CD4-positive, alpha-beta T cell (primary cell): ENCODE results near the gene ADRB2. TPM values are rescaled to one million over a fixed set of nuclear protein-coding genes. Genes with fewer than 3 reads are reported as not detected.

Experiments
- ATAC-seq: fragments of 200-7000 bp; cut with Tn5 transposase; one replicate; pipeline ENCODE4 v1.10.0; 2022; ENCODE audit warnings: mild to moderate bottlenecking; ENCODE audit not compliant: poor library complexity
- CTCF ChIA-PET: fragments of 350-600 bp; sonication (Branson Sonifier 250); formaldehyde crosslinking; loops from one replicate; lab custom pipeline; 2021; ENCODE audit warnings: antibody characterized with exemption, inconsistent platforms; lab: Charles Lee
- POLR2A ChIA-PET: fragments of 350-600 bp; sonication (Branson Sonifier 250); formaldehyde crosslinking; loops from one replicate; lab custom pipeline; 2021; ENCODE audit warnings: antibody characterized with exemption, inconsistent platforms; lab: Charles Lee
- DNase-seq, 14 experiments: peaks; one replicate each; pipeline ENCODE4 v3.0.0-alpha.2; 2013 to 2020; ENCODE audit warnings: mixed read lengths in 2 of 14
- H3K27ac ChIP-seq, 2 donors: one replicate each; pipeline versions ENCODE4 v1.5.1 to v1.7.0; 2013; ENCODE audit warnings: low read length in 2 of 2, low read depth in 1 of 2, mild to moderate bottlenecking in 1 of 2
- H3K27me3 ChIP-seq, 2 experiments: 1 replicate in 1 of 2; 2 replicates in 1 of 2; pipeline versions ENCODE4 v1.6.1 to v1.7.0; 2013; ENCODE audit warnings: low read length in 2 of 2, control low read depth in 1 of 2, mild to moderate bottlenecking in 1 of 2, moderate library complexity in 1 of 2; ENCODE audit not compliant: insufficient read depth in 2 of 2, control insufficient read depth in 1 of 2
- H3K36me3 ChIP-seq: one replicate; pipeline ENCODE4 v1.6.1; 2013; ENCODE audit warnings: low read length, control low read depth; ENCODE audit not compliant: insufficient read depth
- H3K4me1 ChIP-seq: one replicate; pipeline ENCODE4 v1.6.1; 2013; ENCODE audit warnings: low read length, control low read depth; ENCODE audit not compliant: insufficient read depth
- H3K4me3 ChIP-seq: one replicate; pipeline ENCODE4 v1.5.1; 2013; ENCODE audit warnings: mild to moderate bottlenecking, low read length, moderate library complexity
- H3K9me3 ChIP-seq, 2 experiments: 1 replicate in 1 of 2; 2 replicates in 1 of 2; pipeline versions ENCODE4 v1.6.1 to v1.7.0; 2013; ENCODE audit warnings: low read length in 2 of 2, mild to moderate bottlenecking in 2 of 2, control low read depth in 1 of 2, moderate library complexity in 1 of 2; ENCODE audit not compliant: control insufficient read depth in 1 of 2, insufficient read depth in 1 of 2
- H3K27ac Mint-ChIP-seq: one replicate; pipeline ENCODE4 v1.8.0; 2020; ENCODE audit warnings: mixed read lengths
- H3K27me3 Mint-ChIP-seq: one replicate; pipeline ENCODE4 v1.8.0; 2021; ENCODE audit warnings: mixed read lengths
- H3K36me3 Mint-ChIP-seq: one replicate; pipeline ENCODE4 v1.8.0; 2021; ENCODE audit warnings: low read depth, mixed read lengths
- H3K4me1 Mint-ChIP-seq: one replicate; pipeline ENCODE4 v1.8.0; 2021; ENCODE audit warnings: low read depth, mixed read lengths
- H3K4me3 Mint-ChIP-seq: one replicate; pipeline ENCODE4 v1.8.0; 2020; ENCODE audit warnings: mild to moderate bottlenecking, mixed read lengths
- H3K9me3 Mint-ChIP-seq: one replicate; pipeline ENCODE4 v1.8.0; 2020; ENCODE audit warnings: mixed read lengths
- CTCF ChIP-seq: fragments of 200-600 bp; IDR thresholded peaks from one replicate; pipeline ENCODE4 v1.8.0; 2022; ENCODE audit warnings: antibody characterized with exemption, mild to moderate bottlenecking
- intact Hi-C, 2 experiments: fragments of 100-400 bp; cut with DNase I in 1 of 2; cut with micrococcal nuclease in 1 of 2; formaldehyde crosslinking; loops; one replicate each; pipeline versions ENCODE4 v1.15.1 to v1.9.0; 2023 to 2025; cut with DNase I, micrococcal nuclease
- total RNA-seq, 174 experiments: library from RNA in 2 of 174; stranded (reverse) in 2 of 174; gene quantifications; one replicate each; pipeline ENCODE4 v1.2.3 and lab custom pipeline; 2021 to 2026

Gene ADRB2
- total RNA-seq, 2 experiments from 2014 or later = 1.2 to 1.6 TPM

- no peak for TF ChIP-seq CTCF
- Histone ChIP-seq H3K27ac (no peak overlapping the region), H3K9me3 (no peaks in the 10 kb centered on the region), H3K27me3 (no peaks in the 10 kb centered on the region), H3K36me3 (no peaks in the 10 kb centered on the region), H3K4me1 (peaks cover 29% of the 10 kb centered on the region), H3K4me3 (peak overlapping the region; percentile 88)
- ATAC-seq (no peak), DNase-seq (no peak)
- ChIA-PET POLR2A (no interaction called here), CTCF (interaction anchor here (1.2 kb wide), 1 partner anchor 18 kb away, joined by 3 read pairs; no protein-coding TSS in a partner anchor)
- no peaks in the 10 kb centered on the region for H3K9me3 Mint-ChIP-seq
- no peak overlapping the region for H3K27ac Mint-ChIP-seq
- peaks cover 13% of the 10 kb centered on the region for H3K27me3 Mint-ChIP-seq
- no peaks in the 10 kb centered on the region for H3K36me3 Mint-ChIP-seq
- H3K4me3 Mint-ChIP-seq = peak overlapping the region; percentile 62
- H3K4me1 Mint-ChIP-seq = peaks cover 30% of the 10 kb centered on the region
- intact Hi-C loops = loop anchor here (5.0 to 10.0 kb wide), 5 partner anchors 97 to 726 kb away; partner anchors contain the start of genes CSNK1A1 (in 1 of the 2) and FBXO38 (in 1 of the 2)
Observed at GRCh38 chr5:148829248-148829594, 2.8 kb downstream of the ADRB2 start.

GRCh38 chr5:148829734-148830133, 3.3 kb downstream of the ADRB2 start:
- intact Hi-C loops = loop anchor here (5.0 to 10.0 kb wide), 5 partner anchors 97 to 725 kb away; partner anchors contain the start of genes CSNK1A1 (in 1 of the 2) and FBXO38 (in 1 of the 2)
- ATAC-seq (no peak), DNase-seq (no peak)
- H3K27me3 Mint-ChIP-seq = peaks cover 13% of the 10 kb centered on the region
- CTCF ChIA-PET = no interaction called here
- TF ChIP-seq CTCF = no peak
- H3K4me1 ChIP-seq = peaks cover 29% of the 10 kb centered on the region
- H3K36me3 Mint-ChIP-seq = no peaks in the 10 kb centered on the region
- H3K9me3 Mint-ChIP-seq = no peaks in the 10 kb centered on the region
- peak overlapping the region; percentile 88 for H3K4me3 ChIP-seq
- no peaks in the 10 kb centered on the region for H3K9me3 ChIP-seq
- H3K27ac ChIP-seq = no peak overlapping the region
- H3K27ac Mint-ChIP-seq = no peak overlapping the region
- POLR2A ChIA-PET = no interaction called here
- H3K27me3 ChIP-seq = no peaks in the 10 kb centered on the region
- H3K4me1 Mint-ChIP-seq = peaks cover 30% of the 10 kb centered on the region
- no peaks in the 10 kb centered on the region for H3K36me3 ChIP-seq
- peak overlapping the region; percentile 68 for H3K4me3 Mint-ChIP-seq

GRCh38 chr5:148830211-148830610, 3.8 kb downstream of the ADRB2 start:
- ChIA-PET POLR2A (no interaction called here), CTCF (interaction anchor here (1.7 kb wide), 1 partner anchor 14 kb away, joined by 3 read pairs; no protein-coding TSS in a partner anchor)
- H3K4me3 Mint-ChIP-seq = peak overlapping the region; percentile 68
- no peaks in the 10 kb centered on the region for H3K9me3 Mint-ChIP-seq
- H3K36me3 ChIP-seq = no peaks in the 10 kb centered on the region
- peak overlapping the region; percentile 88 for H3K4me3 ChIP-seq
- ATAC-seq (no peak), DNase-seq (no peak)
- peaks cover 13% of the 10 kb centered on the region for H3K27me3 Mint-ChIP-seq
- H3K9me3 ChIP-seq = no peaks in the 10 kb centered on the region
- H3K27ac Mint-ChIP-seq = no peak overlapping the region
- intact Hi-C loops = loop anchor here in 1 of 2 experiments (5.0 kb wide), 1 partner anchor 98 kb away; no protein-coding TSS in a partner anchor
- no peak overlapping the region for H3K27ac ChIP-seq
- TF ChIP-seq CTCF = no peak
- H3K27me3 ChIP-seq = no peaks in the 10 kb centered on the region
- peaks cover 29% of the 10 kb centered on the region for H3K4me1 ChIP-seq
- H3K4me1 Mint-ChIP-seq = peaks cover 30% of the 10 kb centered on the region
- H3K36me3 Mint-ChIP-seq = no peaks in the 10 kb centered on the region
